ENCODE data around the gene TUSC2.

The TUSC2 gene

DNA sequence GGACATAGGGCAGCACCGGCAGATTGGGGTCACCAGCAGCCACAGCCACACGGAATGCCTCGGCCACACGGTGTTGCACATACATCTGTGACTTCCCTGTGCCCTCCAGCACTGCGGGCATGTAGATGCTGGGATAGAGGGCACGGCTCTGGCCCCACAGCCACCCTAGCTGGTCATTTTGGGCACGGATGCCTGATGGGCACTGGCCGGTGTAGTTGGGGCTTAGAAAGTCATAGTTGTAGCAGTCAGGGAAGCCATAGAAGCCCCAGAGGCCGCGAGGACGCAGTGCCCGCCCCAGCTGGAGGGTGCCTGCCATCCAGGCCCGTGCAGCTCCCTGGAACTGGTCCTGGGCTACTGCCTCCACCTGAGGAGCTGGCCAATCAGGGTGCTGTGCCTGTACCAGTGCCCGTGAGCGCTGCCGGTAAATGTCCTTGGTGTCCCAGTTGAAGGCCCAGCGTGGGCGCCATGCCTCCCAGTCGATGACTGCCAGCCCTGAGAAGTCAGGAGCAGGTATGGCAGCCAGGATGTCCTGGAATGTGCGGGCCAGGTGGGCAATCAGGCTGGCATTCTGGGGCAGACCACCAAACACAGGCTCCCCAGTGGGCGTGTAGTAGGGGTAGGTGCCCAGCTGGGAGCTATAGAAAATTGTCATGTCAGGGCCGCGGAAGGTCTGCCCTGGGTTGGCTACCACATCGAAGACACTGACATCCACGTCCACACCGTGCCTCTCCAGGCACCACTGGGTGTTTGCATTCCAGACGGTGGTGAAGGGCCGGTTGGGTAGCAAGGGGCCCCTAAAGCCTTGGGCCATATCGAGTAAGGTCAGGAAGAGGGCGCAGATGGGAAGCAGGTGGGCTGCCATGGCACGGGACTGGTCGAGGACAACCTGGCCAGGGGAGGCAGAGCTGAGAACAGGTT is 25.7 kb downstream of the TUSC2 start:
- TF ChIP-seq CEBPB (IDR thresholded peaks at IDR 0.05) (no peak), RAD21 (IDR thresholded peaks at IDR 0.05; ENCODE audit: low read depth) (no peak), TCF12 (IDR thresholded peaks at IDR 0.05; ENCODE audit: low read depth) (no peak), NFIC (IDR thresholded peaks at IDR 0.05) (no peak), CREB1 (IDR thresholded peaks at IDR 0.05; ENCODE audit: low read depth) (no peak)
- TF ChIP-seq, protein P1, sequence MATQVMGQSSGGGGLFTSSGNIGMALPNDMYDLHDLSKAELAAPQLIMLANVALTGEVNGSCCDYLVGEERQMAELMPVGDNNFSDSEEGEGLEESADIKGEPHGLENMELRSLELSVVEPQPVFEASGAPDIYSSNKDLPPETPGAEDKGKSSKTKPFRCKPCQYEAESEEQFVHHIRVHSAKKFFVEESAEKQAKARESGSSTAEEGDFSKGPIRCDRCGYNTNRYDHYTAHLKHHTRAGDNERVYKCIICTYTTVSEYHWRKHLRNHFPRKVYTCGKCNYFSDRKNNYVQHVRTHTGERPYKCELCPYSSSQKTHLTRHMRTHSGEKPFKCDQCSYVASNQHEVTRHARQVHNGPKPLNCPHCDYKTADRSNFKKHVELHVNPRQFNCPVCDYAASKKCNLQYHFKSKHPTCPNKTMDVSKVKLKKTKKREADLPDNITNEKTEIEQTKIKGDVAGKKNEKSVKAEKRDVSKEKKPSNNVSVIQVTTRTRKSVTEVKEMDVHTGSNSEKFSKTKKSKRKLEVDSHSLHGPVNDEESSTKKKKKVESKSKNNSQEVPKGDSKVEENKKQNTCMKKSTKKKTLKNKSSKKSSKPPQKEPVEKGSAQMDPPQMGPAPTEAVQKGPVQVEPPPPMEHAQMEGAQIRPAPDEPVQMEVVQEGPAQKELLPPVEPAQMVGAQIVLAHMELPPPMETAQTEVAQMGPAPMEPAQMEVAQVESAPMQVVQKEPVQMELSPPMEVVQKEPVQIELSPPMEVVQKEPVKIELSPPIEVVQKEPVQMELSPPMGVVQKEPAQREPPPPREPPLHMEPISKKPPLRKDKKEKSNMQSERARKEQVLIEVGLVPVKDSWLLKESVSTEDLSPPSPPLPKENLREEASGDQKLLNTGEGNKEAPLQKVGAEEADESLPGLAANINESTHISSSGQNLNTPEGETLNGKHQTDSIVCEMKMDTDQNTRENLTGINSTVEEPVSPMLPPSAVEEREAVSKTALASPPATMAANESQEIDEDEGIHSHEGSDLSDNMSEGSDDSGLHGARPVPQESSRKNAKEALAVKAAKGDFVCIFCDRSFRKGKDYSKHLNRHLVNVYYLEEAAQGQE (IDR thresholded peaks at IDR 0.05; ENCODE audit: low read depth) = no peak

GRCh38 chr3:50300681-50301254 is 27.3 kb downstream of the TUSC2 start:
- TF ChIP-seq ZBTB7A (IDR thresholded peaks at IDR 0.05; ENCODE audit: low read depth) (no peak), YY1 (IDR thresholded peaks at IDR 0.05; ENCODE audit: low read depth) (no peak), CEBPB (IDR thresholded peaks at IDR 0.05) (no peak), EGR1 (IDR thresholded peaks at IDR 0.05) (no peak), FOXM1 (IDR thresholded peaks at IDR 0.05; ENCODE audit: borderline replicate concordance, low read depth) (no peak), NFIC (IDR thresholded peaks at IDR 0.05) (no peak)
- TF ChIP-seq, protein P1 (IDR thresholded peaks at IDR 0.05; ENCODE audit: low read depth) = no peak

- TF ChIP-seq TCF12 (IDR thresholded peaks at IDR 0.05; ENCODE audit: low read depth) (no peak), FOXM1 (IDR thresholded peaks at IDR 0.05; ENCODE audit: borderline replicate concordance, low read depth) (no peak), CEBPB (IDR thresholded peaks at IDR 0.05) (no peak), CREB1 (IDR thresholded peaks at IDR 0.05; ENCODE audit: low read depth) (no peak), EP300 (IDR thresholded peaks at IDR 0.05; ENCODE audit: borderline replicate concordance) (no peak), TAF1 (IDR thresholded peaks at IDR 0.05; ENCODE audit: low read depth) (no peak), EGR1 (IDR thresholded peaks at IDR 0.05) (no peak), MAX (IDR thresholded peaks at IDR 0.05) (no peak), YY1 (IDR thresholded peaks at IDR 0.05; ENCODE audit: low read depth) (no peak), NFIC (IDR thresholded peaks at IDR 0.05) (no peak), TEAD4 (IDR thresholded peaks at IDR 0.05) (no peak), RAD21 (IDR thresholded peaks at IDR 0.05; ENCODE audit: low read depth) (no peak), ZBTB7A (IDR thresholded peaks at IDR 0.05; ENCODE audit: low read depth) (no peak)
- TF ChIP-seq, protein P2, sequence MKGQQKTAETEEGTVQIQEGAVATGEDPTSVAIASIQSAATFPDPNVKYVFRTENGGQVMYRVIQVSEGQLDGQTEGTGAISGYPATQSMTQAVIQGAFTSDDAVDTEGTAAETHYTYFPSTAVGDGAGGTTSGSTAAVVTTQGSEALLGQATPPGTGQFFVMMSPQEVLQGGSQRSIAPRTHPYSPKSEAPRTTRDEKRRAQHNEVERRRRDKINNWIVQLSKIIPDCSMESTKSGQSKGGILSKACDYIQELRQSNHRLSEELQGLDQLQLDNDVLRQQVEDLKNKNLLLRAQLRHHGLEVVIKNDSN (IDR thresholded peaks at IDR 0.05) = no peak
- TF ChIP-seq, protein P1 (IDR thresholded peaks at IDR 0.05; ENCODE audit: low read depth) = no peak
These were observed 27.9 kb downstream of the TUSC2 start for GRCh38 chr3:50299929-50300680.

DNA sequence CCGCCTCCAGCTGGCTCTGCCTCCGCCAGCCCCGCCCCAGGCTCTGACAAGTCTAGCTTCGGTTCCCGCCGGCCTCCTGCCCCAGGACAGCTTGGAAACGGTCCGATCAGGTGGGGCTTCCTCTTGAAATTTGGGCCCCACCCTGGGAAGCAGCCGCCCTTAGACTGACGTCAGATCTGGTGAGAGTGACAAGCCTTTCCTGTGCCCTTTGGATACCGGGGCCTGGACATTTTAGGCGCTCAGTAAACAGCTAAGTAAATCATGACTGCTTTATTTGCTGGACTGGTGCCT is 28.4 kb downstream of the TUSC2 start:
- 0 out of 2 replicates have a peak, but pooled peaks have one; percentile 2 for TF ChIP-seq CREB1 (IDR thresholded peaks at IDR 0.05; ENCODE audit: low read depth)
- no peak for TF ChIP-seq CEBPB (IDR thresholded peaks at IDR 0.05)
- TF ChIP-seq, protein P2 (IDR thresholded peaks at IDR 0.05) = 0 out of 2 replicates have a peak, but pooled peaks have one; percentile 24
- TF ChIP-seq EP300 (IDR thresholded peaks at IDR 0.05; ENCODE audit: borderline replicate concordance) = no peak
